HL-60/S4 treated with phorbol 12-myristate 13-acetate at 8.2 ng/mL for 4 days and 3 days (cell line): ENCODE results near the gene EFHC2.
"Not testable (repeated sequence)": the region's sequence is repeated elsewhere in the genome, so short reads cannot be mapped to it uniquely, and the experiment has no call there.

Experiments used
- in situ Hi-C: fragments of 300-500 bp; cut with MboI; formaldehyde crosslinking; loops from 2 replicates; pipeline ENCODE4 v1.15.0; 2022; ENCODE audit warnings: low sequenced_read_pairs

Gene EFHC2

GRCh38 chrX:44303119-44303518 lies 40.4 kb downstream of the EFHC2 start:
- in situ Hi-C loops, result no loop called here

GRCh38 chrX:44299177-44299576 lies 44.3 kb downstream of the EFHC2 start:
- in situ Hi-C loops, result no loop called here

GRCh38 chrX:44291468-44292092 lies 51.9 kb downstream of the EFHC2 start:
- in situ Hi-C loops, result no loop called here

- in situ Hi-C loops, result no loop called here
Observed at GRCh38 chrX:44290718-44291117, 52.8 kb downstream of the EFHC2 start.

GRCh38 chrX:44282753-44283152 lies 60.7 kb downstream of the EFHC2 start:
- in situ Hi-C loops, result no loop called here

- in situ Hi-C loops, result no loop called here
Observed at GRCh38 chrX:44280116-44280515, 63.4 kb downstream of the EFHC2 start.

GRCh38 chrX:44274096-44274495 lies 69.4 kb downstream of the EFHC2 start:
- in situ Hi-C loops, result no loop called here

GRCh38 chrX:44267861-44268260 lies 75.6 kb downstream of the EFHC2 start:
- in situ Hi-C loops, result no loop called here

- in situ Hi-C loops, result no loop called here
Observed at GRCh38 chrX:44267116-44267515, 76.4 kb downstream of the EFHC2 start.

- in situ Hi-C loops, result no loop called here
Observed at GRCh38 chrX:44265559-44265958, 77.9 kb downstream of the EFHC2 start.

- in situ Hi-C loops, result no loop called here
Observed at GRCh38 chrX:44264936-44265335, 78.5 kb downstream of the EFHC2 start.

- in situ Hi-C loops, result no loop called here
Observed at GRCh38 chrX:44261286-44261685, 82.2 kb downstream of the EFHC2 start.

GRCh38 chrX:44260609-44261008 lies 82.9 kb downstream of the EFHC2 start:
- in situ Hi-C loops, result no loop called here

GRCh38 chrX:44255742-44256141 lies 87.7 kb downstream of the EFHC2 start:
- in situ Hi-C loops, result not testable (repeated sequence)

GRCh38 chrX:44253575-44253942 lies 89.9 kb downstream of the EFHC2 start:
- in situ Hi-C loops, result no loop called here

GRCh38 chrX:44252688-44253574 lies 90.5 kb downstream of the EFHC2 start:
- in situ Hi-C loops, result not testable (repeated sequence)

- in situ Hi-C loops, result no loop called here
Observed at GRCh38 chrX:44247468-44247867, 96.0 kb downstream of the EFHC2 start.

GRCh38 chrX:44246826-44247225 lies 96.6 kb downstream of the EFHC2 start:
- in situ Hi-C loops, result no loop called here

GRCh38 chrX:44245733-44246132 lies 97.7 kb downstream of the EFHC2 start:
- in situ Hi-C loops, result no loop called here

- in situ Hi-C loops, result no loop called here
Observed at GRCh38 chrX:44244008-44244407, 99.5 kb downstream of the EFHC2 start.

- in situ Hi-C loops, result no loop called here
Observed at GRCh38 chrX:44241546-44241945, 101.9 kb downstream of the EFHC2 start.

GRCh38 chrX:44240036-44240435 lies 103.4 kb downstream of the EFHC2 start:
- in situ Hi-C loops, result no loop called here
